ENCODE measurements around the gene SCYL2.

DNA sequence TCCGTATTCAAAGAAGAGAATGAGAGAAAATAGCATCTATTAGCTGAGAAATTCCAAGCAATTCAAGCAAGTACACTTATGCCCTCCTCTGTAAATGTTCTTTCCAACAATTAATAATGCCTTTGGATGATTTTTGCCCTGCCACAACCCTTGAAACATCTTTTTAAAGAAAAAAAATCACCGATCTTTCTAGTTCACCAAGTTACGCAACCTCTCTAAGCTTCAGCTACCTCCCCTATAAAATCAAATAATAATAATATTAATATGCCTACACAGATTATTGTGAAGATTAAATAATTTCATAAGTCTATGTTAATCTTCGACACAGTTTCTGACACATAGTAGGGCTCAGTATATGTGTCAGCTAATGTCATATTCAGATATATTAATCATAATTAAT lies 19.2 kb upstream of the SCYL2 start:
- TF ChIP-seq CTCF (IDR thresholded peaks at IDR 0.05) (no peak), POLR2A (IDR thresholded peaks at IDR 0.05) (no peak)
